Skeletal muscle satellite cell (primary cell): Measurements from ENCODE around the gene BIK.

Experiments
- H3K27me3 ChIP-seq: 2 replicates; pipeline ENCODE4 v1.7.0; 2013; ENCODE audit warnings: low read length; ENCODE audit not compliant: control insufficient read depth, insufficient read depth
- H3K36me3 ChIP-seq: 2 replicates; pipeline ENCODE4 v1.7.0; 2013; ENCODE audit warnings: mild to moderate bottlenecking, control low read depth, low read length; ENCODE audit not compliant: insufficient read depth
- H3K4me1 ChIP-seq: 2 replicates; pipeline ENCODE4 v1.7.0; 2013; ENCODE audit warnings: low read length; ENCODE audit not compliant: control insufficient read depth, insufficient read depth
- H3K4me2 ChIP-seq: 2 replicates; pipeline ENCODE4 v1.7.0; 2013; ENCODE audit warnings: mild to moderate bottlenecking, low read length
- H3K4me3 ChIP-seq: 2 replicates; pipeline ENCODE4 v1.7.0; 2013; ENCODE audit warnings: low read length
- H3K9ac ChIP-seq: 2 replicates; pipeline ENCODE4 v1.7.0; 2013; ENCODE audit warnings: mild to moderate bottlenecking, low read depth, low read length, moderate library complexity
- H3K9me3 ChIP-seq: replicated peaks from 2 replicates; pipeline ENCODE4 v1.7.0; 2013; ENCODE audit warnings: mild to moderate bottlenecking, control low read depth, low read length

The BIK gene

GRCh38 chr22:43154887-43155536, 44.5 kb downstream of the BIK start:
- H3K4me1 ChIP-seq: peaks cover 37% of the 10 kb centered on the region
- H3K9me3 ChIP-seq: no peaks in the 10 kb centered on the region
- no peak overlapping the region for H3K9ac ChIP-seq
- H3K27me3 ChIP-seq: no peaks in the 10 kb centered on the region
- H3K4me2 ChIP-seq: peak overlapping the region; percentile 41
- peaks cover 36% of the 10 kb centered on the region for H3K36me3 ChIP-seq
- no peak overlapping the region for H3K4me3 ChIP-seq

GRCh38 chr22:43155789-43156188, 45.2 kb downstream of the BIK start:
- H3K36me3 ChIP-seq: peaks cover 44% of the 10 kb centered on the region
- H3K9me3 ChIP-seq: no peaks in the 10 kb centered on the region
- no peak overlapping the region for H3K9ac ChIP-seq
- H3K27me3 ChIP-seq: no peaks in the 10 kb centered on the region
- H3K4me1 ChIP-seq: peaks cover 35% of the 10 kb centered on the region
- peak overlapping the region; percentile 11 for H3K4me2 ChIP-seq
- no peak overlapping the region for H3K4me3 ChIP-seq

- Histone ChIP-seq H3K9me3 (no peaks in the 10 kb centered on the region), H3K27me3 (no peaks in the 10 kb centered on the region), H3K4me2 (no peak overlapping the region), H3K4me1 (peaks cover 31% of the 10 kb centered on the region), H3K4me3 (no peak overlapping the region), H3K9ac (no peak overlapping the region), H3K36me3 (peaks cover 48% of the 10 kb centered on the region)
Observed at GRCh38 chr22:43156413-43156812, 45.9 kb downstream of the BIK start.

GRCh38 chr22:43157874-43158546, 47.5 kb downstream of the BIK start:
- Histone ChIP-seq H3K36me3 (peaks cover 57% of the 10 kb centered on the region), H3K27me3 (no peaks in the 10 kb centered on the region), H3K4me2 (no peak overlapping the region), H3K9me3 (no peaks in the 10 kb centered on the region), H3K4me1 (peaks cover 31% of the 10 kb centered on the region), H3K9ac (no peak overlapping the region), H3K4me3 (no peak overlapping the region)

- Histone ChIP-seq H3K9ac (no peak overlapping the region), H3K4me1 (peaks cover 32% of the 10 kb centered on the region), H3K4me2 (no peak overlapping the region), H3K9me3 (no peaks in the 10 kb centered on the region), H3K36me3 (peaks cover 66% of the 10 kb centered on the region), H3K27me3 (no peaks in the 10 kb centered on the region), H3K4me3 (no peak overlapping the region)
Observed at GRCh38 chr22:43158778-43159483, 48.4 kb downstream of the BIK start.

- Histone ChIP-seq H3K4me1 (peaks cover 27% of the 10 kb centered on the region), H3K4me2 (no peak overlapping the region), H3K36me3 (peaks cover 64% of the 10 kb centered on the region), H3K4me3 (no peak overlapping the region), H3K9ac (no peak overlapping the region), H3K27me3 (no peaks in the 10 kb centered on the region), H3K9me3 (no peaks in the 10 kb centered on the region)
Observed at GRCh38 chr22:43159484-43160178, 49.1 kb downstream of the BIK start.

GRCh38 chr22:43160497-43161126, 50.1 kb downstream of the BIK start:
- Histone ChIP-seq H3K27me3 (no peaks in the 10 kb centered on the region), H3K9ac (no peak overlapping the region), H3K4me1 (peaks cover 17% of the 10 kb centered on the region), H3K4me2 (no peak overlapping the region), H3K9me3 (no peaks in the 10 kb centered on the region), H3K4me3 (no peak overlapping the region), H3K36me3 (peaks cover 59% of the 10 kb centered on the region)

GRCh38 chr22:43162412-43163150, 52.0 kb downstream of the BIK start:
- H3K9ac ChIP-seq: no peak overlapping the region
- no peak overlapping the region for H3K4me3 ChIP-seq
- H3K4me2 ChIP-seq: no peak overlapping the region
- peaks cover 50% of the 10 kb centered on the region for H3K36me3 ChIP-seq
- H3K27me3 ChIP-seq: no peaks in the 10 kb centered on the region
- no peaks in the 10 kb centered on the region for H3K9me3 ChIP-seq
- H3K4me1 ChIP-seq: peaks cover 5% of the 10 kb centered on the region

- Histone ChIP-seq H3K4me1 (peaks cover 5% of the 10 kb centered on the region), H3K9ac (no peak overlapping the region), H3K9me3 (no peaks in the 10 kb centered on the region), H3K4me2 (no peak overlapping the region), H3K4me3 (no peak overlapping the region), H3K36me3 (peaks cover 54% of the 10 kb centered on the region), H3K27me3 (no peaks in the 10 kb centered on the region)
Observed at GRCh38 chr22:43163241-43163795, 52.8 kb downstream of the BIK start.

GRCh38 chr22:43164636-43165035, 54.1 kb downstream of the BIK start:
- H3K4me1 ChIP-seq: peaks cover 5% of the 10 kb centered on the region
- H3K27me3 ChIP-seq: no peaks in the 10 kb centered on the region
- H3K9ac ChIP-seq: no peak overlapping the region
- H3K36me3 ChIP-seq: peaks cover 42% of the 10 kb centered on the region
- H3K4me3 ChIP-seq: no peak overlapping the region
- no peak overlapping the region for H3K4me2 ChIP-seq
- no peaks in the 10 kb centered on the region for H3K9me3 ChIP-seq
